ENCODE measurements around the gene KLF17. TPM values are rescaled to one million over a fixed set of nuclear protein-coding genes. Genes with fewer than 3 reads are reported as not detected.

The KLF17 gene
- polyA plus RNA-seq, 1 donor (not counting 4 experiments of a cell fraction or from before 2014, with no cell fraction given), result not detected

GRCh38 chr1:44078104-44078503 is 40.5 kb upstream of the KLF17 start:
- Histone ChIP-seq H3K4me3 (ENCODE audit: control insufficient read depth in 2 of 3, extremely low read depth in 1 of 3, insufficient read depth in 2 of 3, low read depth in 1 of 3, low read length in 3 of 3) (no peak overlapping the region), H3K9me3 (ENCODE audit: control insufficient read depth, low read depth, low read length) (no peaks in the 10 kb centered on the region), H4K20me1 (ENCODE audit: control insufficient read depth, extremely low read depth, insufficient read depth, low read length) (no peaks in the 10 kb centered on the region), H3K4me1 (ENCODE audit: control insufficient read depth, extremely low read depth, insufficient read depth, low read length) (no peaks in the 10 kb centered on the region), H2AFZ (ENCODE audit: control insufficient read depth, low read length) (no peak overlapping the region), H3K27me3 (ENCODE audit: control insufficient read depth, extremely low read depth, insufficient read depth, low read length) (no peaks in the 10 kb centered on the region), H3K9me1 (ENCODE audit: control insufficient read depth, extremely low read depth, insufficient read depth, low read length) (no peaks in the 10 kb centered on the region), H3K36me3 (ENCODE audit: control insufficient read depth in 2 of 2, extremely low read depth in 1 of 2, insufficient read depth in 2 of 2, low read length in 2 of 2) (no peaks in the 10 kb centered on the region), H3K27ac (ENCODE audit: control insufficient read depth, insufficient read depth, low read length) (no peak overlapping the region), H3K4me2 (ENCODE audit: control insufficient read depth, extremely low read depth, insufficient read depth, low read depth, low read length) (no peak overlapping the region), H3K79me2 (ENCODE audit: control insufficient read depth, insufficient read depth, low read length) (no peaks in the 10 kb centered on the region), H3K9ac (ENCODE audit: control insufficient read depth, extremely low read depth, insufficient read depth, low read length) (no peak overlapping the region)
- dilution Hi-C loops (cut with MboI; ENCODE audit: extremely low pct_ligation_motif_present, low sequenced_read_pairs), result no loop called here
- FAIRE-seq, result no peak
- TF ChIP-seq CTCF (optimal IDR thresholded peaks at IDR 0.05 in 1 of 3, IDR thresholded peaks at IDR 0.05 in 1 of 3, conservative IDR thresholded peaks at IDR 0.05 in 1 of 3; ENCODE audit: extremely low read depth in 1 of 3, insufficient read depth in 2 of 3, low read length in 3 of 3) (no peak), EZH2 (IDR thresholded peaks at IDR 0.05; ENCODE audit: low read length) (no peak)
- DNase-seq (ENCODE audit: low read depth, low spot score), result no peak

GRCh38 chr1:44079566-44079965 is 39.1 kb upstream of the KLF17 start:
- DNase-seq (ENCODE audit: low read depth, low spot score), result no peak
- Histone ChIP-seq H3K27ac (ENCODE audit: control insufficient read depth, insufficient read depth, low read length) (no peak overlapping the region), H3K27me3 (ENCODE audit: control insufficient read depth, extremely low read depth, insufficient read depth, low read length) (no peaks in the 10 kb centered on the region), H3K9ac (ENCODE audit: control insufficient read depth, extremely low read depth, insufficient read depth, low read length) (no peak overlapping the region), H3K36me3 (ENCODE audit: control insufficient read depth in 2 of 2, extremely low read depth in 1 of 2, insufficient read depth in 2 of 2, low read length in 2 of 2) (no peaks in the 10 kb centered on the region), H4K20me1 (ENCODE audit: control insufficient read depth, extremely low read depth, insufficient read depth, low read length) (no peaks in the 10 kb centered on the region), H3K9me3 (ENCODE audit: control insufficient read depth, low read depth, low read length) (no peaks in the 10 kb centered on the region), H2AFZ (ENCODE audit: control insufficient read depth, low read length) (no peak overlapping the region), H3K4me2 (ENCODE audit: control insufficient read depth, extremely low read depth, insufficient read depth, low read depth, low read length) (no peak overlapping the region), H3K4me3 (ENCODE audit: control insufficient read depth in 2 of 3, extremely low read depth in 1 of 3, insufficient read depth in 2 of 3, low read depth in 1 of 3, low read length in 3 of 3) (no peak overlapping the region), H3K9me1 (ENCODE audit: control insufficient read depth, extremely low read depth, insufficient read depth, low read length) (no peaks in the 10 kb centered on the region), H3K79me2 (ENCODE audit: control insufficient read depth, insufficient read depth, low read length) (no peaks in the 10 kb centered on the region), H3K4me1 (ENCODE audit: control insufficient read depth, extremely low read depth, insufficient read depth, low read length) (no peaks in the 10 kb centered on the region)
- TF ChIP-seq EZH2 (IDR thresholded peaks at IDR 0.05; ENCODE audit: low read length) (no peak), CTCF (optimal IDR thresholded peaks at IDR 0.05 in 1 of 3, IDR thresholded peaks at IDR 0.05 in 1 of 3, conservative IDR thresholded peaks at IDR 0.05 in 1 of 3; ENCODE audit: extremely low read depth in 1 of 3, insufficient read depth in 2 of 3, low read length in 3 of 3) (no peak)
- dilution Hi-C loops (cut with MboI; ENCODE audit: extremely low pct_ligation_motif_present, low sequenced_read_pairs), result no loop called here
- no peak for FAIRE-seq
